Measurements from ENCODE around the gene GLIS1. TPM values are rescaled to one million over a fixed set of nuclear protein-coding genes. Genes with fewer than 3 reads are reported as not detected.

GLIS1 gene
- total and polyA plus RNA-seq, 2 experiments from 2014 or later = 0.26 to 0.31 TPM

DNA sequence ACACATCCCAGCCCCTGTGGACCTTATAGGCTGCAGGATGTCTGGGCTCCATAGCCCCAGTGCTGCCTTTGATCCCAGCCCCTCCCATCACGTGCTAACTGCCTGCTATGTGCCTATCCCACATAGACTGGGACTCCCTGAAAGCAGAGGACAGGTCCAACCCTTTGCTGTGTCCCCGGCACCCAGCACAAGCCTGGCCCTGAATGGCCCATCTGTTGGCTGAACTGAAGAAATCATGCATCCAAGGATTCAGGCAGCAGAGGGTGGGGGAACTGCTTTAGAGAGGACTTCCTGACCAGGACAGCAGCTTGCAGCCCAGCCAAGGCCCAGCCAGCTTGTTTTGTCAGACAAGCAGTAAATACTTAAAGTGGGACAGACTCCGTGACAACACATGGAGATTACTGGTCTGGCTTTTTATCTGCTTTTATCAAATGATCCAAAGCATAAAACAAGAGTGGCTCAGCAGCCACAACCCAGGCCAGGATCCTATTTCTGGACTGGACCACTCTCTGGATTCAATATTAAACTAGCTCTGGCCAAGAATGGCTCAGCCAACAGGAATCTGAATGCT, 69.3 kb downstream of the GLIS1 start (continued):
- TF ChIP-seq, protein P1, sequence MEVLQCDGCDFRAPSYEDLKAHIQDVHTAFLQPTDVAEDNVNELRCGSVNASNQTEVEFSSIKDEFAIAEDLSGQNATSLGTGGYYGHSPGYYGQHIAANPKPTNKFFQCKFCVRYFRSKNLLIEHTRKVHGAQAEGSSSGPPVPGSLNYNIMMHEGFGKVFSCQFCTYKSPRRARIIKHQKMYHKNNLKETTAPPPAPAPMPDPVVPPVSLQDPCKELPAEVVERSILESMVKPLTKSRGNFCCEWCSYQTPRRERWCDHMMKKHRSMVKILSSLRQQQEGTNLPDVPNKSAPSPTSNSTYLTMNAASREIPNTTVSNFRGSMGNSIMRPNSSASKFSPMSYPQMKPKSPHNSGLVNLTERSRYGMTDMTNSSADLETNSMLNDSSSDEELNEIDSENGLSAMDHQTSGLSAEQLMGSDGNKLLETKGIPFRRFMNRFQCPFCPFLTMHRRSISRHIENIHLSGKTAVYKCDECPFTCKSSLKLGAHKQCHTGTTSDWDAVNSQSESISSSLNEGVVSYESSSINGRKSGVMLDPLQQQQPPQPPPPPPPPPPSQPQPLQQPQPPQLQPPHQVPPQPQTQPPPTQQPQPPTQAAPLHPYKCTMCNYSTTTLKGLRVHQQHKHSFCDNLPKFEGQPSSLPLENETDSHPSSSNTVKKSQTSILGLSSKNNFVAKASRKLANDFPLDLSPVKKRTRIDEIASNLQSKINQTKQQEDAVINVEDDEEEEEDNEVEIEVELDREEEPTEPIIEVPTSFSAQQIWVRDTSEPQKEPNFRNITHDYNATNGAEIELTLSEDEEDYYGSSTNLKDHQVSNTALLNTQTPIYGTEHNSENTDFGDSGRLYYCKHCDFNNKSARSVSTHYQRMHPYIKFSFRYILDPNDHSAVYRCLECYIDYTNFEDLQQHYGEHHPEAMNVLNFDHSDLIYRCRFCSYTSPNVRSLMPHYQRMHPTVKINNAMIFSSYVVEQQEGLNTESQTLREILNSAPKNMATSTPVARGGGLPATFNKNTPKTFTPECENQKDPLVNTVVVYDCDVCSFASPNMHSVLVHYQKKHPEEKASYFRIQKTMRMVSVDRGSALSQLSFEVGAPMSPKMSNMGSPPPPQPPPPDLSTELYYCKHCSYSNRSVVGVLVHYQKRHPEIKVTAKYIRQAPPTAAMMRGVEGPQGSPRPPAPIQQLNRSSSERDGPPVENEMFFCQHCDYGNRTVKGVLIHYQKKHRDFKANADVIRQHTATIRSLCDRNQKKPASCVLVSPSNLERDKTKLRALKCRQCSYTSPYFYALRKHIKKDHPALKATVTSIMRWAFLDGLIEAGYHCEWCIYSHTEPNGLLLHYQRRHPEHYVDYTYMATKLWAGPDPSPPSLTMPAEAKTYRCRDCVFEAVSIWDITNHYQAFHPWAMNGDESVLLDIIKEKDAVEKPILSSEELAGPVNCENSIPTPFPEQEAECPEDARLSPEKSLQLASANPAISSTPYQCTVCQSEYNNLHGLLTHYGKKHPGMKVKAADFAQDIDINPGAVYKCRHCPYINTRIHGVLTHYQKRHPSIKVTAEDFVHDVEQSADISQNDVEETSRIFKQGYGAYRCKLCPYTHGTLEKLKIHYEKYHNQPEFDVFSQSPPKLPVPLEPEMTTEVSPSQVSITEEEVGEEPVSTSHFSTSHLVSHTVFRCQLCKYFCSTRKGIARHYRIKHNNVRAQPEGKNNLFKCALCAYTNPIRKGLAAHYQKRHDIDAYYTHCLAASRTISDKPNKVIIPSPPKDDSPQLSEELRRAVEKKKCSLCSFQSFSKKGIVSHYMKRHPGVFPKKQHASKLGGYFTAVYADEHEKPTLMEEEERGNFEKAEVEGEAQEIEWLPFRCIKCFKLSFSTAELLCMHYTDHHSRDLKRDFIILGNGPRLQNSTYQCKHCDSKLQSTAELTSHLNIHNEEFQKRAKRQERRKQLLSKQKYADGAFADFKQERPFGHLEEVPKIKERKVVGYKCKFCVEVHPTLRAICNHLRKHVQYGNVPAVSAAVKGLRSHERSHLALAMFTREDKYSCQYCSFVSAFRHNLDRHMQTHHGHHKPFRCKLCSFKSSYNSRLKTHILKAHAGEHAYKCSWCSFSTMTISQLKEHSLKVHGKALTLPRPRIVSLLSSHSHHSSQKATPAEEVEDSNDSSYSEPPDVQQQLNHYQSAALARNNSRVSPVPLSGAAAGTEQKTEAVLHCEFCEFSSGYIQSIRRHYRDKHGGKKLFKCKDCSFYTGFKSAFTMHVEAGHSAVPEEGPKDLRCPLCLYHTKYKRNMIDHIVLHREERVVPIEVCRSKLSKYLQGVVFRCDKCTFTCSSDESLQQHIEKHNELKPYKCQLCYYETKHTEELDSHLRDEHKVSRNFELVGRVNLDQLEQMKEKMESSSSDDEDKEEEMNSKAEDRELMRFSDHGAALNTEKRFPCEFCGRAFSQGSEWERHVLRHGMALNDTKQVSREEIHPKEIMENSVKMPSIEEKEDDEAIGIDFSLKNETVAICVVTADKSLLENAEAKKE (CRISPR knock-in tag; IDR thresholded peaks at IDR 0.05) = no peak
- no peak for TF ChIP-seq EZH2 (IDR thresholded peaks at IDR 0.05; ENCODE audit: low read depth, unreplicated experiment)
- TF ChIP-seq, protein P2, sequence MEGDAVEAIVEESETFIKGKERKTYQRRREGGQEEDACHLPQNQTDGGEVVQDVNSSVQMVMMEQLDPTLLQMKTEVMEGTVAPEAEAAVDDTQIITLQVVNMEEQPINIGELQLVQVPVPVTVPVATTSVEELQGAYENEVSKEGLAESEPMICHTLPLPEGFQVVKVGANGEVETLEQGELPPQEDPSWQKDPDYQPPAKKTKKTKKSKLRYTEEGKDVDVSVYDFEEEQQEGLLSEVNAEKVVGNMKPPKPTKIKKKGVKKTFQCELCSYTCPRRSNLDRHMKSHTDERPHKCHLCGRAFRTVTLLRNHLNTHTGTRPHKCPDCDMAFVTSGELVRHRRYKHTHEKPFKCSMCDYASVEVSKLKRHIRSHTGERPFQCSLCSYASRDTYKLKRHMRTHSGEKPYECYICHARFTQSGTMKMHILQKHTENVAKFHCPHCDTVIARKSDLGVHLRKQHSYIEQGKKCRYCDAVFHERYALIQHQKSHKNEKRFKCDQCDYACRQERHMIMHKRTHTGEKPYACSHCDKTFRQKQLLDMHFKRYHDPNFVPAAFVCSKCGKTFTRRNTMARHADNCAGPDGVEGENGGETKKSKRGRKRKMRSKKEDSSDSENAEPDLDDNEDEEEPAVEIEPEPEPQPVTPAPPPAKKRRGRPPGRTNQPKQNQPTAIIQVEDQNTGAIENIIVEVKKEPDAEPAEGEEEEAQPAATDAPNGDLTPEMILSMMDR (conservative IDR thresholded peaks at IDR 0.05; ENCODE audit: low read depth in 2 of 2) = no peak
- TF ChIP-seq, protein P3, sequence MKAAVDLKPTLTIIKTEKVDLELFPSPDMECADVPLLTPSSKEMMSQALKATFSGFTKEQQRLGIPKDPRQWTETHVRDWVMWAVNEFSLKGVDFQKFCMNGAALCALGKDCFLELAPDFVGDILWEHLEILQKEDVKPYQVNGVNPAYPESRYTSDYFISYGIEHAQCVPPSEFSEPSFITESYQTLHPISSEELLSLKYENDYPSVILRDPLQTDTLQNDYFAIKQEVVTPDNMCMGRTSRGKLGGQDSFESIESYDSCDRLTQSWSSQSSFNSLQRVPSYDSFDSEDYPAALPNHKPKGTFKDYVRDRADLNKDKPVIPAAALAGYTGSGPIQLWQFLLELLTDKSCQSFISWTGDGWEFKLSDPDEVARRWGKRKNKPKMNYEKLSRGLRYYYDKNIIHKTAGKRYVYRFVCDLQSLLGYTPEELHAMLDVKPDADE (IDR thresholded peaks at IDR 0.05) = no peak
- TF ChIP-seq EZH2phosphoT487 (IDR thresholded peaks at IDR 0.05; ENCODE audit: unreplicated experiment) = no peak
- no peak for TF ChIP-seq ZNF331 (CRISPR knock-in tag; IDR thresholded peaks at IDR 0.05; ENCODE audit: low read depth)
- no peak for TF ChIP-seq POLR2AphosphoS5 (IDR thresholded peaks at IDR 0.05; ENCODE audit: low read depth)

Data from GM23338 (cell line).